ENCODE results near the gene ONECUT2.
"Not testable (repeated sequence)": the region's sequence is repeated elsewhere in the genome, so short reads cannot be mapped to it uniquely, and the experiment has no call there.

Gene ONECUT2

GRCh38 chr18:57447154-57447621 lies 12.0 kb downstream of the ONECUT2 start:
- DNase-seq, result no peak

- DNase-seq, result no peak
Observed at GRCh38 chr18:57455576-57456129, 20.5 kb downstream of the ONECUT2 start.

- DNase-seq, result no peak
Observed at GRCh38 chr18:57461652-57462269, 26.6 kb downstream of the ONECUT2 start.

- DNase-seq, result no peak
Observed at GRCh38 chr18:57466307-57466706, 31.1 kb downstream of the ONECUT2 start.

- DNase-seq, result no peak
Observed at GRCh38 chr18:57466745-57467409, 31.7 kb downstream of the ONECUT2 start.

GRCh38 chr18:57469884-57470283 lies 34.7 kb downstream of the ONECUT2 start:
- no peak for DNase-seq

- no peak for DNase-seq
Observed at GRCh38 chr18:57475408-57475807, 40.2 kb downstream of the ONECUT2 start.

GRCh38 chr18:57475903-57476302 lies 40.7 kb downstream of the ONECUT2 start:
- no peak for DNase-seq

- no peak for DNase-seq
Observed at GRCh38 chr18:57480733-57481132, 45.6 kb downstream of the ONECUT2 start.

- no peak for DNase-seq
Observed at GRCh38 chr18:57497372-57498294, 62.5 kb downstream of the ONECUT2 start.

- no peak for DNase-seq
Observed at GRCh38 chr18:57498682-57499256, 63.6 kb downstream of the ONECUT2 start.

- no peak for DNase-seq
Observed at GRCh38 chr18:57502624-57503023, 67.5 kb downstream of the ONECUT2 start.

GRCh38 chr18:57505231-57505630 lies 70.1 kb downstream of the ONECUT2 start:
- no peak for DNase-seq

- no peak for DNase-seq
Observed at GRCh38 chr18:57516056-57516455, 80.9 kb downstream of the ONECUT2 start.

GRCh38 chr18:57518533-57518932 lies 83.4 kb downstream of the ONECUT2 start:
- DNase-seq, result no peak

GRCh38 chr18:57519668-57520424 lies 84.7 kb downstream of the ONECUT2 start:
- DNase-seq, result no peak

GRCh38 chr18:57522348-57522747 lies 87.2 kb downstream of the ONECUT2 start:
- DNase-seq, result not testable (repeated sequence)

- no peak for DNase-seq
Observed at GRCh38 chr18:57523171-57523956, 88.2 kb downstream of the ONECUT2 start.

- no peak for DNase-seq
Observed at GRCh38 chr18:57527556-57528229, 92.5 kb downstream of the ONECUT2 start.

GRCh38 chr18:57529151-57529550 lies 94.0 kb downstream of the ONECUT2 start:
- no peak for DNase-seq
